ENCODE results near the gene NCK2. TPM values are rescaled to one million over a fixed set of nuclear protein-coding genes. Genes with fewer than 3 reads are reported as not detected.
A peak's percentile ranks its signal among the peaks of the same experiment; 100 is the strongest.

Gene NCK2
- total RNA-seq, 1 donor from 2014 or later = 92.5 TPM

DNA sequence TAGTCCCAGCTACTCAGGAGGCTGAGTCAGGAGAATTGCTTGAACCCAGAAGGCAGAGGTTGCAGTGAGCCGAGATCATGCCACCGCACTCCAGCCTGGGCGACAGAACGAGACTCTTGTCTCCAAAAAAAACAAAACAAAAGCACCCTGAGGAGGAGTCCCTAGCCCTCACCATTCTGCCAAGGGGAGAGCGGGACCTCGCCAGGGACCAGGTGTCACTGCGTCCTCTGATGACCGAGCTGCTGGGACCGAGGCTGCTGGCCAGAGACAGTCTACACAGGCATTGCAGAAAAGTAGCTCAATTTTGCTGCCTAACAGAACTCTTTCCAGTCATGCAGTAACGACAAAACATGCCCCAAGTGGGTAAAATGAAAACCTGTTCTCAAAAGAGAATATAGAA, 18.4 kb downstream of the NCK2 start:
- no peak for DNase-seq (ENCODE audit: low spot score, unreplicated experiment)
- Mint-ChIP-seq H3K9me3 (ENCODE audit: low read depth) (no peaks in the 10 kb centered on the region), H3K4me3 (ENCODE audit: low read depth) (no peak overlapping the region), H3K27me3 (no peaks in the 10 kb centered on the region), H3K36me3 (ENCODE audit: insufficient read depth) (peaks cover 7% of the 10 kb centered on the region), H3K4me1 (ENCODE audit: low read depth) (peaks cover 20% of the 10 kb centered on the region), H3K27ac (no peak overlapping the region)
- TF ChIP-seq, protein P1, sequence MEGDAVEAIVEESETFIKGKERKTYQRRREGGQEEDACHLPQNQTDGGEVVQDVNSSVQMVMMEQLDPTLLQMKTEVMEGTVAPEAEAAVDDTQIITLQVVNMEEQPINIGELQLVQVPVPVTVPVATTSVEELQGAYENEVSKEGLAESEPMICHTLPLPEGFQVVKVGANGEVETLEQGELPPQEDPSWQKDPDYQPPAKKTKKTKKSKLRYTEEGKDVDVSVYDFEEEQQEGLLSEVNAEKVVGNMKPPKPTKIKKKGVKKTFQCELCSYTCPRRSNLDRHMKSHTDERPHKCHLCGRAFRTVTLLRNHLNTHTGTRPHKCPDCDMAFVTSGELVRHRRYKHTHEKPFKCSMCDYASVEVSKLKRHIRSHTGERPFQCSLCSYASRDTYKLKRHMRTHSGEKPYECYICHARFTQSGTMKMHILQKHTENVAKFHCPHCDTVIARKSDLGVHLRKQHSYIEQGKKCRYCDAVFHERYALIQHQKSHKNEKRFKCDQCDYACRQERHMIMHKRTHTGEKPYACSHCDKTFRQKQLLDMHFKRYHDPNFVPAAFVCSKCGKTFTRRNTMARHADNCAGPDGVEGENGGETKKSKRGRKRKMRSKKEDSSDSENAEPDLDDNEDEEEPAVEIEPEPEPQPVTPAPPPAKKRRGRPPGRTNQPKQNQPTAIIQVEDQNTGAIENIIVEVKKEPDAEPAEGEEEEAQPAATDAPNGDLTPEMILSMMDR (IDR thresholded peaks at IDR 0.05; ENCODE audit: unreplicated experiment) = no peak

DNA sequence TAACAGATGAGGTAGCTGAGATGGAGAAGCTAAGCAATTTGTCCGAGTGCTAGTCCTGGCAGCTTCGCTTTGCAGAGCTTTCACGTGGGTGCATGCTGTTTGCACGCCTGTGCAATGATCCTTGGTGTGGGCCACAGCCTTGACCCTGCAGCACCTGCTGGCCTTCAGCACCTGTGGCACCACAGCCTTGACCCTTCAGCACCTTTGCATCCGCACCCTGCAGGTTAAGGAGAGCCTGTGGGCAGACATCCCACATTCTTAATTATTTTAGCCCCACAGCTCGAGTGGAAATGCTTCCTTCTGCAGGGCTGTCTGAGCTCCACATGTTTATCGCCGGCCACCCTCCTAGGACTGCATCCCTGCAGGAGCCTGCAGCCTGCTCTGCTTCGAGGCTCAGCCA, 19.3 kb downstream of the NCK2 start:
- TF ChIP-seq, protein P1 (IDR thresholded peaks at IDR 0.05; ENCODE audit: unreplicated experiment) = no peak
- Mint-ChIP-seq H3K27me3 (no peaks in the 10 kb centered on the region), H3K4me1 (ENCODE audit: low read depth) (peaks cover 21% of the 10 kb centered on the region), H3K9me3 (ENCODE audit: low read depth) (no peaks in the 10 kb centered on the region), H3K36me3 (ENCODE audit: insufficient read depth) (peaks cover 5% of the 10 kb centered on the region), H3K27ac (no peak overlapping the region), H3K4me3 (ENCODE audit: low read depth) (no peak overlapping the region)
- no peak for DNase-seq (ENCODE audit: low spot score, unreplicated experiment)

DNA sequence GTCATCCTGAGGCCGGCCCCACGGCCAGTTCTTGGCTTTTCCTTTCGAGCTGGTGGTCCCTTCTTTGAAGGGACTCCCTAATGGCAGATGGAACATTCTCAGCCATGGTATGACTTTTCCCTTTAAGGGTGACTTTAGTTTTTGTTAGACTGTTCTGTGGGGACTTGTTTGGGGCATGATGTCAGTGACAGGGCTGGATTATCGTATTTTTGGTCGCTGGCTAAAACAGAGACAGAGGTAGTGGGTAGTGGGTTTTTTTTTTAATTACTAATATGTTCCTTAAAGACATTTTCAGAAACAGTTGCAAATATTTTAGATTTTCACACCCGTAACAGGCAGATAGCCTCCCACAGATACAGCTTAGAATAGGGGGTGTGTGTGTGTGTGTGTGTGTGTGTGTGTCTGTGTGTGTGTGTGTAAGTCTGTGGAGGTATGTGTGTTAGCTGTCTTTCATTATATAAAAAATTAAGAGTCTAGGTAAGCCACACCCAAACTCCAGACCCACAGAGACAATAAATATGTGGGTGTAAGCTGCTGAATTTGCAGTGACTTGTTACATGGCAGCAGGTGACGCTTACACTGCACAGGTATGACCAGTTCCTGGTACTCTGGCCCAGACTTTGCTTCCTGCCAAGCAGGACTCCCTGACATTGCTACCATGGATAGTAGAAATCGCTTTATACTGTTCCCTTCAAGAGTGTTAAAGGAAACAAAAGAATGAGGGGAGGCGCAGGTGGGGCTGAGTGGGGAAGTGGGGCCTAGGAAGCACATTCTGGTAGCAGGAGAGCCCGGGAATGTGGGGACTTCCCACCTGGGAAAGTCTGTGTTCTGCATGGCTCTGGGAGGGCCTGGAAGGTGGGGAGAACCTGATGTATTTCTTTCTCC, 20.9 kb downstream of the NCK2 start:
- Mint-ChIP-seq H3K4me1 (ENCODE audit: low read depth) (peaks cover 19% of the 10 kb centered on the region), H3K27ac (peak overlapping the region; percentile 46), H3K36me3 (ENCODE audit: insufficient read depth) (peaks cover 5% of the 10 kb centered on the region), H3K9me3 (ENCODE audit: low read depth) (no peaks in the 10 kb centered on the region), H3K27me3 (no peaks in the 10 kb centered on the region), H3K4me3 (ENCODE audit: low read depth) (no peak overlapping the region)
- TF ChIP-seq, protein P1 (IDR thresholded peaks at IDR 0.05; ENCODE audit: unreplicated experiment) = no peak
- DNase-seq (ENCODE audit: low spot score, unreplicated experiment) = no peak

DNA sequence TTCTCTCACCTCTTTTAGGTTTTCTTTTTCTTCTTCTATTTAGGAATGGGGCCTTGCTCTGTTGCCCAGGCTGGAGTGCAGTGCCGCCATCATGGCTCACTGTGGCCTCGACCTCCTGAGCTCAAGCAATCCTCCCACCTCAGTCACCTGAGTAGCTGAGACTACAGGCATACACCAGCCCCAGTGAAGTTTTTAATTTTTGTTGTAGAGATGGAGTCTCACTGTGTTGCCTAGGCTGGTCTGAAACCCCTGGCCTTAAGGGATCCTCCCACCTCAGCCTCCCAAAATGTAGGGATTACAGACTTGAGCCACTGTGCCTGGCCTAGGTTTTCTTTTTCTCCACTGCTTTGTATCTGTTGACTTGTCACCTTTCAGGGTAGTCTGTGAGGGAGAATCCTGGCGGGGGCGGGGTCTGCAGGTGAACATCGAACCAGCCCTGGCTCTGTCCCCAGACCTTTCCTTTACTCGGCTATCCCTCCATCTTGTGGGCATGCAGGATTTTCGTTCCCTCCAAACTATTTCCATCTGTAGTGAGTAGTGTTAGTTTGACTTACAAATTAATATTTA, 21.7 kb downstream of the NCK2 start:
- no peak for DNase-seq (ENCODE audit: low spot score, unreplicated experiment)
- H3K27ac Mint-ChIP-seq = peak overlapping the region; percentile 88
- no peaks in the 10 kb centered on the region for H3K9me3 Mint-ChIP-seq (ENCODE audit: low read depth)

DNA sequence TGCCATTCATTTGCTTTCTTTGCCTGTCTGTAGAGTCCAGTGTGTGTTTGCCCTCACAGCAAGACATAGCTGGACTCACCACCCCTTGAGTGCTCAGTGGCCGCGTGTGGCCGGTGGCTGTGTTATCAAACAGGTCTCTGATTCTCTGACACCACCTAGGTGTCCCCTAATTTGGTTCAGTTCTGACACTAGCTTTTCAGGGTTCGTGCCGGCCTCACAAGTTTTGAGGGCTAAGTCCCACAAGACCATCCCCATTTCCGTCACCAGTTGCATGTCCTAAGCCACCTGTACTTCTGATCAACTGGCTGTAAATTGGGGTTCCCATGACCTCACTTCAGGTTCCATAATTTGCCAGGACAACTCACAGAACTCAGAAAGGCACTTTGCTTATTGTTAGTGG, 23.5 kb downstream of the NCK2 start:
- H3K4me3 Mint-ChIP-seq (ENCODE audit: low read depth) = no peak overlapping the region
- H3K9me3 Mint-ChIP-seq (ENCODE audit: low read depth) = no peaks in the 10 kb centered on the region
- H3K4me1 Mint-ChIP-seq (ENCODE audit: low read depth) = peaks cover 24% of the 10 kb centered on the region
- H3K36me3 Mint-ChIP-seq (ENCODE audit: insufficient read depth) = peaks cover 5% of the 10 kb centered on the region
- no peak for DNase-seq (ENCODE audit: low spot score, unreplicated experiment)
- peak overlapping the region; percentile 29 for H3K27ac Mint-ChIP-seq
- TF ChIP-seq, protein P1 (IDR thresholded peaks at IDR 0.05; ENCODE audit: unreplicated experiment) = no peak
- no peaks in the 10 kb centered on the region for H3K27me3 Mint-ChIP-seq

More for the DNA sequence above, 21.7 kb downstream of the NCK2 start:
- Mint-ChIP-seq H3K36me3 (ENCODE audit: insufficient read depth) (peaks cover 5% of the 10 kb centered on the region), H3K4me3 (ENCODE audit: low read depth) (no peak overlapping the region), H3K4me1 (ENCODE audit: low read depth) (peaks cover 17% of the 10 kb centered on the region), H3K27me3 (no peaks in the 10 kb centered on the region)
- TF ChIP-seq, protein P1 (IDR thresholded peaks at IDR 0.05; ENCODE audit: unreplicated experiment) = no peak
